ENCODE results near the gene BIN2.

The BIN2 gene

DNA sequence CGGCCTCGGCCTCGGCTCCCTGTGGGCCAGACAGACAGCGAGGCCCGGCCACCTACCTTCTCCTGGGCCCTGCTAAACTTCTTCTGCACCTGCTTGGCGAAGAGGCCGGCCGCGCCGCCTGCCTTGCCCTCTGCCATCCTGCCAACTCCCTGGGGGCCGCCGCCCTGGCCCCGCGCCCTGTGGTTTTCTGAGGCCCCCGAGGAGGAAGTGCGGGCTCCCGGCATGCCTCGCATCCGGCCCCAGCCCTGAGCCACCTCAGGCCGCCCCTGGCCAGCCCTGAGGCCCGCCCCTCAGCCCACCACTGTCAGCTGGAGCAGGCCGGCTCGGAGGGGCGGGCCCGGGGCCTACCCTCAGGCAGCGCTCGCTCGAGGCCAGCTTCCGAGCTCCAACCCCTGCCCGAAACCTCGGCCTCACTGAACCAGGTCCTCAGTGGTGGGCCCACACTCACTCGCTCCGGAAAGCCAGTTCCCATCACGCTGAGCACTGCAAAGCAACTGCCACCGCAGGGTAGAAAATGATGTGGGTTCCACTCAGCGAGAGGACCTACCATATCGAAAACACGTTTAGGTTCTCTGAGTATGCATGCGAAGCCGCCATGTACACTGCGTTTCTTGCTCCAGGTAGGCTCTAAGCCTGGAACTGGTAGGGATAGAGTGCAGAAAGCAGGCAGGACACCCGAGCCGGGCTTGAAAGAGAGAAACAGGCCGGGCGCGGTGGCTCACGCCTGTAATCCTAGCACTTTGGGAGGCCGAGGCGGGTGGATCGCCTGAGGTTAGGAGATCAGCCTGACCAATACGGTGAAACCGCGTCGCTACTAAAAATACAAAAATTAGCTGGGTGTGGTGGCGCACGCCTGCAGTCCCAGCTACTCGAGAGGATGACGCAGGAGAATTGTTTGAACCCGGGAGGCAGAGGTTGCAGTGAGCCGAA, at the start of gene BIN2:
TSS of gene BIN2 (minus strand) at position 209 of the 930 bp plus-strand sequence. CDS start at position 137, 72 bp downstream.
- DNase-seq = peak; percentile 49

DNA sequence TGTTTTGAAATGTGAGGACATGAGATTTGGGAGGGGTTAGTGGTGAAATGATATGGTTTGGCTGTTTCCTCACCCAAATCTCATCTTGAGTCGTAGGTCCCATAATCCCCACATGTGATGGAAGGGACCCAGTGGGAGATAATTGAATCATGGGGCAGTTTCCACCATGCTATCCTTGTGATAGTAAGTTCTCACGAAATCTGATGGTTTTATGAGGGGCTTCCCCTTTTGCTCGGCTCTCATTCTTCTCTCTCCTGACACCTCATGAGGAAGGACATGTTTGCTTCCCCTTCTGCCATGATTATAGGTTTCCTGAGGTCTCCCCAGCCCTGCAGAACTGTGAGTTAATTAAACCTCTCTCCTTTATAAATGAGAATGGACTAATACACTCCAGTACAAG, 49.2 kb upstream of the BIN2 start:
- DNase-seq = no peak

DNA sequence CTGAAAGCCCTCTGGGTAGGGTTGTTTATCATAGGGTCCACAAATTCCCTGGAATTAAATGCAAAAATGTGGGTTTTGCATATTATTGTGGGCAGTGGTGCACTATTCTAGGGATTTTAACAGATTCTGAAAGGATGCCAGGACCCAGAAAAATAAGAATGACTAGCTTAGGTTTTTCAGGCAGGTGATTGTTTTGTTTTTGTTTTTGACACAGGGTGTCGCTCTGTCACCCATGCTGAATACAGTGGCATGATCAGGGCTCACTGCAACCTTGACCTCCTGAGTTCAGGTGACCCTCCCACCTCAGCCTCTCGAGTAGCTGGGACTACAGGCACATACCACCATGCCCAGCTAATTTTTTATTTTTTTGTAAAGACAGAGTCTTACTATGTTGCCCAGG, 48.0 kb upstream of the BIN2 start:
- no peak for DNase-seq

DNA sequence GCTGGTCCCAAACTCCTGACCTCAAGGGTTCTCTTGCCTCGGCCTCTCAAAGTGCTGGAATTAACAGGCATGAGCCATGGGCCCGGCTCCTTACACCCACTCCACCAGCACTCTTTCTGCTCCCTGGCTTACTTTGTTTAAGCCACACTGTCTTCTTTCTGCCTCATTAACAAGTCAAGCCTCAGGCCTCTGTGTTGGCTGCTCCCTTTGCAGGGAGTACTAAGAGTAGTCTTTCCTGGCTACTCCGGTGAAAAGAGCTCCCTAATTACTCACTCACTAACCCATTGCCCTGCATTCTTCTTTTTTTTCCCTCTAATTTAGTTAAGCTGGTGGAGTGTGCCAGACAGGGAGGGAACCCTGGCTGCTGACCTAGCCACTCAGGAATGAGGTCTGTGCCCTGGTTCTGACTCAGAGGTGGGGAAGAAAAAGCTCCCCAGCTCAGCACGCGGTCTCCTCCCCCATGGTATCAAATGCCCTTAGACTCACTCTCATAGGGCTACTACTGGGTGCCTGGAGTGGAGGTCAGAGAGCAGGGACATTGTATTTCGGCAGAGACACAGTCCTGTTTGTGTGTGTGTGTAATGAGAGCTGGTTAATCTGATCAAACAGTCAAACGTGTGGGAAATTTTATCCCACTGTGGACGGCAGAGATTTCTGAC, 47.5 kb upstream of the BIN2 start:
- DNase-seq = no peak

GRCh38 chr12:51370667-51371066, 46.7 kb upstream of the BIN2 start:
- no peak for DNase-seq

DNA sequence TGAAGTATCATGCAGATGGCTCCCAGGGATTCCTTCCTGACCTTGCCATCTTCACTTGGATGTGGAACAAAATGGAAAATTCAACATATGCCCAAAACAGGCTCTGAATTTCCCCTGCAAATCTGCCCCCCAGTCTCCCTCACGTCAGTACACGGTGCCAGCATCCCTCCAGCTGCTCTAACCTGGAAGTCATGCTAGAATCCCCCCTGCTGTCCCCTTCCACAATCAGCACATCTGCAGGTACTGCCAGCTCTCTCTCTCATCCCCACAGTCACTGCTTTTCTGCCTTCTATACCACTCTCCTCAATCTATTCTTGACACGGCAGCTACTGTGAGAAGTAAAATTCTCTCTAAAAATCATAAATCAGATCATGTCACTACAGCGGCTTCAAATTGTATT, 45.6 kb upstream of the BIN2 start:
- DNase-seq = no peak

GRCh38 chr12:51368640-51369517, 44.9 kb upstream of the BIN2 start:
- peak; percentile 81 for DNase-seq

DNA sequence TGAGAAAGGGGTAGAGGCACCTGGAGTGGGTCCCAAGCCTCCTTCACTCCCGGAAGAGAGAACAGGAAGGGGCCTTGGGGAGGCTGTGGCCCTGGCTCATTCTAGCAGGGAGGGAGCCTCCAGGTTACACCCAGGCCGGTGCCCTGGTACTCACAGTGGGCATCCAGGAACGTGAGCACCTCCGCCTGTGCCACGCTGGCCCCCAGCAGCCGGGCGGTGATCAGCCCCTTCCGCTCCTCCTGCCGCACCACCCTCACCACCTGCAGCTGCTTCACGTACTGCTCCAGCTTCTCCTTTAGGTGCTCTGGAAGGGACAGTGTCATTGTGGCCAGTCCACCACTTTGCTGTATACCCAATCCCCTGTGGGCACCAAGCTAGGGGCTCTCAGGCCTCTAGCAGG, 41.3 kb upstream of the BIN2 start:
- no peak for DNase-seq

DNA sequence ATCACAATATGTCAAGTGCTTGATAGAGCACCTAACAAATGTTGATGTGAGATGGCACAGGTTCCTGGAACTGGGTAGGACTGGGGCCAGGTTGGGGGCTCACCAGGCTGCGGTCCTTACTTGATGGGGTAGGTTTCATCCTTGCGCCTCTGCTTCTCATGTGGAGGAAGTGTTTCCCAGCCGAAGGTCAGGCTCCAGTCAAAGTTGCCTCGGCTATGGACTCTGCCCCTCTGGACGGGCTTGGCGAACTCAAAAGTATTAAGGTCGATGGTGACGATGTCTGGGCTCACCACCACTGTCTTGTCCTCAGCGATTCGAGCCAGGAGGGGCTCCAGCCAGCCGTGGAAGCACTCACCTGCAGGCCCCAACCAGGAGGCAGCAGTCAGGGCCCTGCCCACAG, 40.0 kb upstream of the BIN2 start:
- DNase-seq = no peak

DNA sequence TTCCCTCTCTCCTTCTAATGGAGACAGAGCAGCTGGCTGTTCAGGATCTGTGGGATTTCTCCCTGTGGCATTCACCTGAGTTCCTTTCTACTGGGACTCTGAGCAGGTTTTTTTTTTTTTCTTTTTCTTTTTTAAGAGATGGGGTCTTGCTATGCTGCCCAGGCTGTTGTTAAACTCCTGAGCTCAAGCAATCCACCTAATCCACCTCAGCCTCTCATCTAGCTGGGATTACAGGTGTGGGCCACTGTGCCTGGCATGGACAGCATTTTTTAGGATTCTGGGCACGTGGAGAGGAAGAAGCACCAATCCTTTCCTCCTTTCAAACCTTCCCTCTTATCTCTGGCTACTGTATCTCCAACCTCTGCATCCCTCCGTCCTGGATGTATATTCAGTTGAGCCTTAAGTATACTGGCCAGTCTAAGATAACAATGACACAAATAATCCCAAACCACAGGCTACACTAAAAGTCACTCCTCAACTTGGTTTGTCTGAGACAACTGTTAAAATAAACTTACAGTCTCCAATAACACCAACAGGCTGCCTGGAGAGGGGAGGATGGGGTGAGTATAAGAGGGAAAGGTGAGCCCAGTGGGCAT, 38.9 kb upstream of the BIN2 start:
- no peak for DNase-seq

DNA sequence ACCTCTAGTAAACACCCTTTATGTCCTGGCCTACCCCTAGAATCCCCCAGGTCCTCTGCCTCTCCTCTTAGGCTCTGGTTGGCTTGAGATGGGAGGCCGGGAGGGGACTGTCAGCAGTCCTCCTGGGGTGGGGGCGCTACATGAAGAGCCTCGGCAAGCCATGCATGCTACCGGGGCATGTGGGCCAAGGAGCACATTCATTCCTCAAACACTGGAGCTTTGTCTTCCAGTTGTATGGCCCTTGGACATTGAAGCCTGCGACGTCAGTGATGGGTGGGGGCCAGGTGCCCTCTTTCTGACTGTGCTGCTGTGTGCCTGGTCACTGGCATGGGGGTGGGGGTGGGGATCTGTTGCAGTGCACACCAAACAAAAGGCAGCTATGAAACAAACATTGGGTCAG, 38.3 kb upstream of the BIN2 start:
- no peak for DNase-seq

- DNase-seq = no peak
Observed at GRCh38 chr12:51361161-51362016, 37.4 kb upstream of the BIN2 start.

GRCh38 chr12:51360315-51360714, 36.3 kb upstream of the BIN2 start:
- no peak for DNase-seq

DNA sequence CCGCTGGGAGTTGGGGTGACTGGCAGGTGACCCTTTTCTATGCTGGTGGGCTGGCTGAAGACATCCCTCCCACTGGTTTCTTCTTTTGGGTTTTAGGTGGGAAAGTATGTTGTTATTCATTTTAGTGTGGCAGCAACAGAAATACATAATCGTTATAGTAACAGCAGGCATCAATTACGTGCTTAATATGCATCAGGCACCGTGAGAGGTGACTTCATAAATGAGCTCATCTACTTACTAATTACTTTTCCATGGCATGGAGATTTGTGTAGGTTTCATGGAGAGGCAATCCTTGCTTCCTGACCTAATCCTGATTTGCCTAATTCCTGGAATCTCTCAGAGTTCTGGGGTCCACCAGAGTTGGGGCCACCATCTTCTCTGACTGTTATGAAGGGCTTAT, 35.9 kb upstream of the BIN2 start:
- no peak for DNase-seq

DNA sequence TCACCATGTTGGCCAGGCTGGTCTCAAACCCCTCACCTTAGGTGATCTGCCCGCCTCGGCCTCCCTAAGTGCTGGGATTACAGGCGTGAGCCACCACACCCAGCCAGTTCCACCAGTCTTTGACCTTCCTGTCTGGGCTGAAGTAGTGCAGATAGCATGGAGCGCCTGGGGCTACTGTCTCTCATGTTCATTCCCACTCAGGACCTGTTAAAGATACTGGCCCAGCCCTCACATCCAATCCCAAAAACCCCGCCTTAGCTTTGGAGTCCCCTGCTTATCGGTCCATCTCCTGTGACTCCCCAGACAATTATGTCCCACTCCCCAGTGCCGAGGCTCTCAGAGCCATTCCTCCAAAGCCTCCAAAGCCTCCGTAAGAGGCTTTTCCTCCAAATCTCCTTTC, 34.5 kb upstream of the BIN2 start:
- DNase-seq = no peak

- no peak for DNase-seq
Observed at GRCh38 chr12:51357374-51358047, 33.5 kb upstream of the BIN2 start.

DNA sequence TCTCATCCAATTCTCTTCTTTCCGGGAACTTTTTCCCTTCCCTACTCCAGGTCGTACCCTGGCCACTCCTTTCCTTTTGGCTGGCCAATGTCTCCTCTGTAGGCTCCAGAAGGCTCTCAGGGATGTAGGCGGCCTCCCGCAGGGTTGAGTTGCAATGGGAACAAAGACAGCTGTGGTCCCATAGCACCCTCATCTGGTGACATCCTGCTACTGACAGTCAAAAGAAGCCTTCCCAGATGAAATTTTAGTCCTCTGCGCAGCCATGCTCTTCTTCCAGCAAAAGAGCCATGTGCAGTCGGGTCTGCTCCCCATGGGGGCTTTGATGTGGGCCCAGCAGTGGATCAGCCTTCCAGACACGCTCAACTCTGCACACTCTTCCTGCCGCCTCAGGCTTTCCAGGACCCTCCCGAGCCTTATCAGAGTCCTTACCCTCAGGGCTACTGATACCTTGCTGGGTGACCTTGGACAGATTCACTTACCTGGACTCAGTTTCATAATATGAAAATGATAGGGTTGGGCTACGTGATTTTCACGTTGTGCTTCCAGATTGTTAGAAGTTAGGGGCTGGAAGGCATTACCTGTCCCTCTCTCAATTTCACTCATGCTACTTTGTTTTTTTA, 28.0 kb upstream of the BIN2 start:
- no peak for DNase-seq

DNA sequence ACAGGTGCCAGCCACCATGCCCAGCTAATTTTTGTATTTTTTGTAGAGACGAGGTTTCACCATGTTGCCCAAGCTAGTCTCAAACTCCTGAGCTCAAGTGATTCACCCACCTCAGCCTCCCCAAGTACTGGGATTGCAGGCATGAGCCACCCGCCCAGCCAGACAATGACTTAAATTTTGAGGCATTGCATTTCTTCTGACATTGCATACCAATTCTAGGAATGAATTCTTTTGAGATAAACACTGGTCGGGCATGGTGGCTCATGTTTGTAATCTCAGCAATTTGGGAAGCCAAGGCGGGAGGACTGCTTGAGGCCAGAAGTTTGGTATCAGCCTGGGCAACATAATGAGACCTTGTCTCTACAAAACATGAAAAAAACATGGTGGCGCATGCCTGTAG, 25.1 kb upstream of the BIN2 start:
- no peak for DNase-seq

GRCh38 chr12:51348116-51348515, 24.1 kb upstream of the BIN2 start:
- DNase-seq = no peak

- no peak for DNase-seq
Observed at GRCh38 chr12:51346581-51346980, 22.6 kb upstream of the BIN2 start, which contains the start of gene CELA1. CELA1 (minus strand) TSS chr12:51346679; CDS start chr12:51346638, 41 bp downstream.

GRCh38 chr12:51345681-51346080, 21.7 kb upstream of the BIN2 start:
- DNase-seq = no peak

Measured in stimulated activated naive CD4-positive, alpha-beta T cell treated with Interleukin-2 at 50 U/mL for 16 hours (primary cell).